SK-N-SH (cell line): Measurements from ENCODE around the gene RPL5. TPM values are rescaled to one million over a fixed set of nuclear protein-coding genes. Genes with fewer than 3 reads are reported as not detected.

Experiments
- CTCF ChIA-PET: fragments of 300-600, 350-600 bp; formaldehyde crosslinking; extraction: SDS; loops from one replicate; lab custom pipeline; 2021; lab: Yijun Ruan, JAX
- POLR2A ChIA-PET: fragments of 350-600 bp; sonication (Branson Sonifier 250); formaldehyde crosslinking; extraction: SDS; loops from one replicate; lab custom pipeline; 2020; ENCODE audit warnings: antibody characterized with exemption, inconsistent platforms; lab: Yijun Ruan, JAX
- DNase-seq: peaks from one replicate; pipeline ENCODE4 v3.0.0; 2012
- H2AFZ ChIP-seq: fragments of 200-600 bp; sonication (generic); 2 replicates; pipeline ENCODE4 v1.8.1; 2016; ENCODE audit warnings: antibody characterized with exemption, mild to moderate bottlenecking, low read depth
- H3F3A ChIP-seq: fragments of 200-600 bp; sonication (generic); replicated peaks from 2 replicates; pipeline ENCODE3; 2016; ENCODE audit warnings: antibody characterized with exemption, mild to moderate bottlenecking; ENCODE audit not compliant: insufficient read depth
- H3K27ac ChIP-seq, 2 experiments: fragments of 200-500 bp in 1 of 2; fragments of 200-600 bp in 1 of 2; sonication (Bioruptor generic) in 1 of 2; sonication (generic), shearing (Covaris generic) in 1 of 2; 2 replicates each; pipeline versions ENCODE4 v1.5.1 to v1.6.1; 2014 to 2016; ENCODE audit warnings: low read depth in 2 of 2, inconsistent platforms in 1 of 2, low read length in 1 of 2, mild to moderate bottlenecking in 1 of 2, mixed read lengths in 1 of 2
- H3K27me3 ChIP-seq: fragments of 200-600 bp; sonication (generic), shearing (Covaris generic); 2 replicates; pipeline ENCODE4 v1.6.1; 2016; ENCODE audit warnings: mixed run types; ENCODE audit not compliant: insufficient read depth
- H3K36me3 ChIP-seq, 2 experiments: fragments of 200-500 bp in 1 of 2; fragments of 200-600 bp in 1 of 2; sonication (Bioruptor generic) in 1 of 2; sonication (generic) in 1 of 2; replicated peaks in 1 of 2; 2 replicates each; pipeline versions ENCODE3 to v1.5.1; 2014 to 2016; ENCODE audit warnings: low read length in 1 of 2, mild to moderate bottlenecking in 1 of 2; ENCODE audit not compliant: insufficient read depth in 2 of 2, control insufficient read depth in 1 of 2
- H3K4me1 ChIP-seq, 2 experiments: fragments of 200-500 bp in 1 of 2; fragments of 200-600 bp in 1 of 2; sonication (Bioruptor generic) in 1 of 2; sonication (generic), shearing (Covaris generic) in 1 of 2; 2 replicates each; pipeline versions ENCODE4 v1.5.1 to v1.6.1; 2014 to 2016; ENCODE audit warnings: low read depth in 1 of 2, low read length in 1 of 2, mixed run types in 1 of 2; ENCODE audit not compliant: insufficient read depth in 2 of 2, control insufficient read depth in 1 of 2
- H3K4me2 ChIP-seq: fragments of 200-600 bp; sonication (generic), shearing (Covaris generic); 2 replicates; pipeline ENCODE4 v1.6.1; 2017; ENCODE audit warnings: mixed run types
- H3K4me3 ChIP-seq, 2 experiments: fragments of 200-500 bp in 1 of 2; fragments of 200-600 bp in 1 of 2; sonication (Bioruptor generic) in 1 of 2; sonication (generic), shearing (Covaris generic) in 1 of 2; 2 replicates each; pipeline versions ENCODE4 v1.5.1 to v1.8.1; 2014 to 2016; ENCODE audit warnings: low read depth in 2 of 2, inconsistent platforms in 1 of 2, low read length in 1 of 2, mild to moderate bottlenecking in 1 of 2, mixed read lengths in 1 of 2, moderate library complexity in 1 of 2
- H3K79me2 ChIP-seq: fragments of 200-600 bp; sonication (generic); 2 replicates; pipeline ENCODE4 v1.8.1; 2017; ENCODE audit warnings: mild to moderate bottlenecking; ENCODE audit not compliant: insufficient read depth
- H3K9ac ChIP-seq: fragments of 200-600 bp; sonication (generic); 2 replicates; pipeline ENCODE4 v1.6.1; 2017; ENCODE audit warnings: mixed run types
- H3K9me2 ChIP-seq: fragments of 200-600 bp; sonication (generic); 2 replicates; pipeline ENCODE4 v1.6.1; 2017; ENCODE audit warnings: mixed run types
- H3K9me3 ChIP-seq: fragments of 200-600 bp; sonication (generic); 2 replicates; pipeline ENCODE4 v1.6.1; 2017; ENCODE audit warnings: mixed run types, mild to moderate bottlenecking, moderate library complexity
- H4K20me1 ChIP-seq: fragments of 200-600 bp; sonication (generic); 2 replicates; pipeline ENCODE4 v1.6.1; 2017; ENCODE audit warnings: mild to moderate bottlenecking, mixed run types; ENCODE audit not compliant: insufficient read depth
- CHD2 ChIP-seq: fragments of 150-350 bp; IDR thresholded peaks from 2 replicates; pipeline ENCODE4 v1.6.1; 2018; ENCODE audit warnings: low read length; ENCODE audit not compliant: partially characterized antibody
- EP300 ChIP-seq, 2 experiments: IDR thresholded peaks; 2 replicates each; pipeline versions ENCODE4 v1.4.0 to v1.6.1; 2012; ENCODE audit warnings: borderline replicate concordance in 1 of 2, low read depth in 1 of 2, low read length in 1 of 2
- FOXJ3 ChIP-seq: sonication (generic); formaldehyde crosslinking; IDR thresholded peaks from 2 replicates; pipeline ENCODE4 v1.5.1; 2020; ENCODE audit warnings: mild to moderate bottlenecking, missing genetic modification reagents
- GABPA ChIP-seq: IDR thresholded peaks from 2 replicates; pipeline ENCODE4 v1.4.0; 2012; ENCODE audit warnings: low read depth, mild to moderate bottlenecking
- MEF2A ChIP-seq: IDR thresholded peaks from 2 replicates; pipeline ENCODE4 v1.4.0; 2012; ENCODE audit warnings: low read depth, borderline replicate concordance
- MXI1 ChIP-seq: IDR thresholded peaks from 2 replicates; pipeline ENCODE4 v1.6.1; 2012; ENCODE audit warnings: mild to moderate bottlenecking, low read depth, low read length, improper control_type of control experiment
- NFIC ChIP-seq: IDR thresholded peaks from 2 replicates; pipeline ENCODE4 v1.4.0; 2012; ENCODE audit warnings: borderline replicate concordance
- NRF1 ChIP-seq: IDR thresholded peaks from 2 replicates; pipeline ENCODE4 v1.6.1; 2012; ENCODE audit warnings: low read depth, mild to moderate bottlenecking, low read length
- POLR2AphosphoS5 ChIP-seq: IDR thresholded peaks from 2 replicates; pipeline ENCODE4 v1.6.1; 2012; ENCODE audit warnings: low read depth, low read length
- RCOR1 ChIP-seq: fragments of 150-350 bp; IDR thresholded peaks from 2 replicates; pipeline ENCODE4 v1.6.1; 2017; ENCODE audit warnings: antibody characterized with exemption, low read length
- RFX5 ChIP-seq: IDR thresholded peaks from 2 replicates; pipeline ENCODE4 v1.6.1; 2012; ENCODE audit warnings: mild to moderate bottlenecking, improper control_type of control experiment, low read length
- SIN3A ChIP-seq: IDR thresholded peaks from 2 replicates; pipeline ENCODE4 v1.6.1; 2012; ENCODE audit warnings: low read depth, mild to moderate bottlenecking, low read length, moderate library complexity, borderline replicate concordance
- WGBS: methylation state at CpG from one replicate; pipeline ENCODE4 v1.1.6; 2017; ENCODE audit warnings: low lambda C conversion rate; 5-methylcytosine and 5-hydroxymethylcytosine counted together
- polyA plus RNA-seq, 3 experiments: library from polyadenylated mRNA; depleted of rRNA; stranded (reverse); fragments of >200 nt; gene quantifications; 2 replicates each; pipeline ENCODE4 v1.2.3, GENCODE V29; 2012
- TF ChIP-seq, protein P1 (sequence below): IDR thresholded peaks from 2 replicates; pipeline ENCODE4 v1.4.0; 2012; ENCODE audit warnings: low read depth
- TF ChIP-seq, protein P2 (sequence below): IDR thresholded peaks from 2 replicates; pipeline ENCODE4; 2012

Gene RPL5
- polyA plus RNA-seq, 1 of the 3 experiments (the other 2 are of a cell fraction): 1,489 TPM

DNA sequence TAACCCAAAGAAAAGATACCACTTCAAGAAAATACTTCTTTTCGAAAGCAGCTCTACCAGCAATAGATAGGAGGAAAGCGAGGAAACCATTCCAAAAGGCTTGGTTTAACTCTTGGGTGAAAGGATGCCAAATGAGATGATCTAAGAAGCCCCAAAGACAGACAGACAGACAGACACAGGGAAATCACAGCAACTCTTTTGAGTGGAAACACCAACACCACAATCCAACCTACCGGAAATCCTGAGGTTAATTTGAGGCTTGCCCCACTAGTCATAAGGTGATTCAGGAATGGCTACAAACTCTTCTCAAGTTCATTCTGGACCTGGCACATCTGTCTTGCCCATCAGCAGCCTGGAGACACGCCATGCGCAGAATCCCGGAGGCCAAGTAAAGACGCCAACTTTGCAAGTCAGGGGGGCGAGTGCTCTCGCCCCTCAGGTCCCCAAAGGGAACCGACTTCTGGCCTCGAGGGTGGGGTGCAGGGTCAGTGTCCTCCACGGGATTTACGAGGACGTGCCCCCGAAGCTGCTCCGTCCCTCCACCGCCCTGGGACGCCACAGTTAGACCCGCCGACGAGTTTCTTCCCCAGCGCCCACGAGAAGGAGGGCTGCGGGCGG, 47.7 kb upstream of the RPL5 start:
- Histone ChIP-seq H3K4me1 (peaks cover 0 to 3% of the 10 kb centered on the region in 2 experiments; a peak in 1 of 4 replicates), H3K27me3 (no peaks in the 10 kb centered on the region), H3K79me2 (peaks cover 52% of the 10 kb centered on the region), H3K9me2 (no peaks in the 10 kb centered on the region), H3K4me3 (peak overlapping the region; percentile 70 to 79), H3K9me3 (no peaks in the 10 kb centered on the region), H4K20me1 (peaks cover 12% of the 10 kb centered on the region; the same call in 1 of the 2 replicates), H3K27ac (peak overlapping the region; percentile 79 to 97), H3K36me3 (no peaks in the 10 kb centered on the region), H3K9ac (peak overlapping the region; percentile 94), H3K4me2 (peak overlapping the region; percentile 72), H2AFZ (peak overlapping the region; percentile 82), H3F3A (peaks cover 6% of the 10 kb centered on the region)
- ChIA-PET POLR2A (interaction anchor here (0.9 to 1.4 kb wide), 2 partner anchors 13 to 48 kb away, joined by 3 to 13 read pairs; partner anchors contain the start of gene RPL5), CTCF (interaction anchor here (0.6 to 3.8 kb wide), 4 partner anchors 8 to 258 kb away, joined by 3 to 18 read pairs (median 3); partner anchors contain the start of gene RPL5)
- WGBS: 5% methylated on average over 6 of the region's 25 CpGs
- TF ChIP-seq RFX5: no peak
- TF ChIP-seq FOXJ3: no peak
- TF ChIP-seq, protein P1, sequence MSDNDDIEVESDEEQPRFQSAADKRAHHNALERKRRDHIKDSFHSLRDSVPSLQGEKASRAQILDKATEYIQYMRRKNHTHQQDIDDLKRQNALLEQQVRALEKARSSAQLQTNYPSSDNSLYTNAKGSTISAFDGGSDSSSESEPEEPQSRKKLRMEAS: 0 out of 2 replicates have a peak, but pooled peaks have one; percentile 5
- peak; percentile 41 for TF ChIP-seq NRF1
- no peak for DNase-seq

DNA sequence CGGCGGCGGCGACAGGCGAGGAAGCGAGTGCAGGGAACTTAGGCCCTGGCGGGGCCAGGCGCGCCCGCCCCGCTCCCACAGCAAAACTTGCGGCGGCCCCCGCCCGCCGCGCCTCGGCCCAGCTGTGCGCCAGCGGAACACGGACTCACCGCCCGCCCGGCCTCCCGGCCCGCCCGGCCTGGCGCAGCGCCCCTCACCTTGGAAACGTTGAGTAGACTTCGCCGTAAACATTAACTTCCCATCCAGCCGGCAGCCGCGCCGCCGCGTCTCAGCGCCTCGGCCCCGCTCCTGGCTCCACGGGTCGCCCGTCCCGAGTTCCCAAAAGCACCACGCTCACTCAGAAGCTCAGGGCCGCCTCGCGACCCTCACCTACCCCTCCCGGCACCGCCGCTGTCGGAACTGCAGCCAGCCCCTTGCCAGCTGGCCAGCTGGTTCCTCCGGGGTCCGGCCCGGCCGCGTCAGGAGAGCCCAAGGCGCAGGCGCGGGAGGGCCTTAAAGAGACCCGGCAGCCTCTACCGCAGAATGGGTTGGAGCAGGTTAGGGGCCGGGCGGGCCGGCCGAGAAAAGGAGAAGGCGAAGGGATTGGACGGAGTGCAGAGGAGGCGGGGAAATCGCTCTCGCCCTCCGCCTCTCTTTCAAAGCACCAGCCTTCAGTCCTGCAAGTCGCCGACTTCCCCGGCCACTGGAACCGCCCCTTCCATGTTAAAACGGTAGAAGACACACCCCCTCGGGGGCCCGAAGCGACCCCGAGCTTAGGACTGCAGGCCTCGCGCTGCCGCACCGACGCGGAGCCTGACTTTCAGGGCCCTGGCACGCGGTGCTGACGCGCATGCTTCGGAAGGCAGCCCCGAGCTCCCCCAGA, 47.0 kb upstream of the RPL5 start, which contains the start of gene EVI5:
TSS of gene EVI5 (minus strand) at position 470 of the 862 bp plus-strand sequence. CDS start 48,562 bp downstream, outside the sequence.
- peaks cover 6% of the 10 kb centered on the region for H3F3A ChIP-seq
- peaks cover 0 to 3% of the 10 kb centered on the region in 2 experiments; a peak in 1 of 4 replicates for H3K4me1 ChIP-seq
- peak within 1 kb of the TSS; percentile 83 for H2AFZ ChIP-seq
- peak within 1 kb of the TSS; percentile 79 to 97 for H3K27ac ChIP-seq
- under 1% methylated on average over 35 of the region's 94 CpGs for WGBS
- H3K9me2 ChIP-seq: no peaks in the 10 kb centered on the region
- H3K79me2 ChIP-seq: peaks cover 44% of the 10 kb centered on the region
- peak within 1 kb of the TSS; percentile 72 for H3K4me2 ChIP-seq
- ChIA-PET POLR2A (interaction anchor here (0.9 to 1.4 kb wide), 2 partner anchors 12 to 47 kb away, joined by 3 to 13 read pairs; partner anchors contain the start of gene RPL5), CTCF (interaction anchor here (0.6 to 3.8 kb wide), 5 partner anchors 9 to 47 kb away, joined by 3 to 18 read pairs (median 3); partner anchors contain the start of gene RPL5)
- no peaks in the 10 kb centered on the region for H3K36me3 ChIP-seq
- peak; percentile 96 for DNase-seq
- H3K9ac ChIP-seq: peak within 1 kb of the TSS; percentile 94
- peak within 1 kb of the TSS; percentile 70 to 79 for H3K4me3 ChIP-seq
- H3K9me3 ChIP-seq: no peaks in the 10 kb centered on the region
- TF ChIP-seq MXI1: peak; percentile 50; the same call in 1 of the 2 replicates
- TF ChIP-seq, protein P1: peak; percentile 98
- peak; percentile 66; the same call in 1 of the 2 replicates for TF ChIP-seq POLR2AphosphoS5
- no peak; the same call in 1 of the 2 replicates for TF ChIP-seq NFIC
- no peak for TF ChIP-seq MEF2A
- TF ChIP-seq GABPA: no peak
- TF ChIP-seq NRF1: peak; percentile 89
- TF ChIP-seq, protein P2, sequence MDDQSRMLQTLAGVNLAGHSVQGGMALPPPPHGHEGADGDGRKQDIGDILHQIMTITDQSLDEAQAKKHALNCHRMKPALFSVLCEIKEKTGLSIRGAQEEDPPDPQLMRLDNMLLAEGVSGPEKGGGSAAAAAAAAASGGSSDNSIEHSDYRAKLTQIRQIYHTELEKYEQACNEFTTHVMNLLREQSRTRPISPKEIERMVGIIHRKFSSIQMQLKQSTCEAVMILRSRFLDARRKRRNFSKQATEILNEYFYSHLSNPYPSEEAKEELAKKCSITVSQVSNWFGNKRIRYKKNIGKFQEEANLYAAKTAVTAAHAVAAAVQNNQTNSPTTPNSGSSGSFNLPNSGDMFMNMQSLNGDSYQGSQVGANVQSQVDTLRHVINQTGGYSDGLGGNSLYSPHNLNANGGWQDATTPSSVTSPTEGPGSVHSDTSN: 0 out of 2 replicates have a peak, but pooled peaks have one; percentile 8
- no peak for TF ChIP-seq RCOR1
- no peak for TF ChIP-seq EP300 (IDR thresholded peaks at IDR 0.05; ENCODE audit: borderline replicate concordance in 1 of 2, low read depth in 1 of 2, low read length in 1 of 2)
- TF ChIP-seq CHD2: no peak
- TF ChIP-seq SIN3A: no peak; the same call in 1 of the 2 replicates
- H4K20me1 ChIP-seq: peaks cover 7% of the 10 kb centered on the region; the same call in 1 of the 2 replicates
- H3K27me3 ChIP-seq: no peaks in the 10 kb centered on the region
